Neural progenitor cell (in vitro differentiated cells): Measurements from ENCODE around the gene EME1. TPM values are rescaled to one million over a fixed set of nuclear protein-coding genes. Genes with fewer than 3 reads are reported as not detected.
A peak's percentile ranks its signal among the peaks of the same experiment; 100 is the strongest.

ENCODE experiments used
- DNase-seq: peaks from one replicate; pipeline ENCODE4 v3.0.0-alpha.2; 2016; ENCODE audit warnings: low spot score
- H2AFZ ChIP-seq: fragments of 200-600 bp; sonication (generic); replicated peaks from 2 replicates; pipeline ENCODE4 v1.6.1; 2016; ENCODE audit warnings: antibody characterized with exemption
- H3F3A ChIP-seq: fragments of 200-600 bp; sonication (generic); 2 replicates; pipeline ENCODE4 v1.6.1; 2016; ENCODE audit warnings: antibody characterized with exemption, low read depth
- H3K27ac ChIP-seq: fragments of 200-600 bp; sonication (generic); 2 replicates; pipeline ENCODE4 v1.5.1; 2016; ENCODE audit warnings: mild to moderate bottlenecking
- H3K27me3 ChIP-seq: fragments of 200-600 bp; sonication (generic); 2 replicates; pipeline ENCODE4 v1.6.1; 2016; ENCODE audit warnings: mild to moderate bottlenecking, moderate library complexity
- H3K36me3 ChIP-seq: fragments of 200-600 bp; sonication (generic); 2 replicates; pipeline ENCODE4 v1.5.1; 2016
- H3K4me1 ChIP-seq: fragments of 200-600 bp; sonication (generic); 2 replicates; pipeline ENCODE4 v1.6.1; 2016; ENCODE audit warnings: mixed run types
- H3K4me2 ChIP-seq: fragments of 200-600 bp; sonication (generic); 2 replicates; pipeline ENCODE4 v1.6.1; 2016
- H3K4me3 ChIP-seq: fragments of 200-600 bp; sonication (generic); 2 replicates; pipeline ENCODE4 v1.5.1; 2016
- H3K79me2 ChIP-seq: fragments of 200-600 bp; sonication (generic); 2 replicates; pipeline ENCODE4 v1.6.1; 2016; ENCODE audit warnings: low read depth
- H3K9ac ChIP-seq: fragments of 200-600 bp; sonication (generic); 2 replicates; pipeline ENCODE4 v1.6.1; 2016
- H3K9me3 ChIP-seq: fragments of 200-600 bp; sonication (generic); 2 replicates; pipeline ENCODE4 v1.5.1; 2016; ENCODE audit warnings: low read depth
- H4K20me1 ChIP-seq: fragments of 200-600 bp; sonication (generic); 2 replicates; pipeline ENCODE4 v1.6.1; 2016; ENCODE audit warnings: low read depth
- H3K27ac Mint-ChIP-seq: 3 replicates; pipeline ENCODE4 v1.8.0; 2021; ENCODE audit warnings: mixed read lengths
- H3K27me3 Mint-ChIP-seq: 2 replicates; pipeline ENCODE4 v1.8.0; 2022; ENCODE audit warnings: low read depth, mild to moderate bottlenecking, inconsistent platforms, moderate library complexity, mixed read lengths; ENCODE audit not compliant: insufficient read depth
- H3K36me3 Mint-ChIP-seq: 3 replicates; pipeline ENCODE4 v1.8.0; 2021; ENCODE audit warnings: mixed read lengths
- H3K4me1 Mint-ChIP-seq: 3 replicates; pipeline ENCODE4 v1.8.0; 2021; ENCODE audit warnings: mixed read lengths
- H3K4me3 Mint-ChIP-seq: 3 replicates; pipeline ENCODE4 v1.8.0; 2021; ENCODE audit warnings: mild to moderate bottlenecking, moderate library complexity, mixed read lengths
- H3K9me3 Mint-ChIP-seq: 3 replicates; pipeline ENCODE4 v1.8.0; 2020; ENCODE audit warnings: mixed read lengths
- CTCF ChIP-seq: fragments of 200-600 bp; sonication (generic); IDR thresholded peaks from 2 replicates; pipeline ENCODE4 v1.5.1; 2017; ENCODE audit warnings: antibody characterized with exemption, mild to moderate bottlenecking
- EZH2 ChIP-seq: fragments of 200-600 bp; sonication (generic); IDR thresholded peaks from 2 replicates; pipeline ENCODE4 v1.6.1; 2017; ENCODE audit warnings: antibody characterized with exemption, mild to moderate bottlenecking, moderate library complexity
- EZH2phosphoT487 ChIP-seq: fragments of 200-600 bp; sonication (generic); IDR thresholded peaks from 2 replicates; pipeline ENCODE4 v1.6.1; 2017; ENCODE audit warnings: antibody characterized with exemption
- total RNA-seq: library from RNA; depleted of rRNA; stranded (reverse); fragments of >200 nt; gene quantifications from 2 replicates; pipeline ENCODE4 v1.2.3, GENCODE V29; 2015; ENCODE audit warnings: low replicate concordance

Gene EME1
- total RNA-seq, 1 donor from 2014 or later: 26.6 TPM

GRCh38 chr17:50328363-50329325, 44.4 kb upstream of the EME1 start:
- H3K9ac ChIP-seq: no peak overlapping the region
- TF ChIP-seq EZH2 (no peak), CTCF (no peak), EZH2phosphoT487 (no peak)
- H3F3A ChIP-seq: no peaks in the 10 kb centered on the region
- DNase-seq: no peak
- H3K9me3 ChIP-seq: no peaks in the 10 kb centered on the region
- peaks cover 6% of the 10 kb centered on the region for H3K4me1 ChIP-seq
- no peaks in the 10 kb centered on the region for H3K9me3 Mint-ChIP-seq
- no peaks in the 10 kb centered on the region for H3K36me3 Mint-ChIP-seq
- no peaks in the 10 kb centered on the region for H3K79me2 ChIP-seq
- no peaks in the 10 kb centered on the region for H4K20me1 ChIP-seq
- H3K4me3 Mint-ChIP-seq: no peak overlapping the region
- H3K4me2 ChIP-seq: no peak overlapping the region
- H3K27me3 Mint-ChIP-seq: peaks cover 9% of the 10 kb centered on the region
- H3K4me1 Mint-ChIP-seq: peaks cover 44% of the 10 kb centered on the region
- H3K4me3 ChIP-seq: no peak overlapping the region
- H3K27ac ChIP-seq: no peak overlapping the region
- no peak overlapping the region for H2AFZ ChIP-seq
- H3K27me3 ChIP-seq: no peaks in the 10 kb centered on the region
- H3K36me3 ChIP-seq: no peaks in the 10 kb centered on the region
- no peak overlapping the region for H3K27ac Mint-ChIP-seq

GRCh38 chr17:50329716-50330115, 43.3 kb upstream of the EME1 start:
- no peak overlapping the region for H3K9ac ChIP-seq
- H3K27me3 ChIP-seq: no peaks in the 10 kb centered on the region
- peaks cover 9% of the 10 kb centered on the region for H3K27me3 Mint-ChIP-seq
- no peak overlapping the region for H3K4me3 Mint-ChIP-seq
- H4K20me1 ChIP-seq: no peaks in the 10 kb centered on the region
- H3K27ac Mint-ChIP-seq: peak overlapping the region; percentile 60
- H3K9me3 Mint-ChIP-seq: no peaks in the 10 kb centered on the region
- no peak overlapping the region for H2AFZ ChIP-seq
- no peaks in the 10 kb centered on the region for H3F3A ChIP-seq
- H3K4me3 ChIP-seq: no peak overlapping the region
- H3K4me1 ChIP-seq: peaks cover 6% of the 10 kb centered on the region
- H3K9me3 ChIP-seq: no peaks in the 10 kb centered on the region
- TF ChIP-seq EZH2 (no peak), CTCF (no peak), EZH2phosphoT487 (no peak)
- no peaks in the 10 kb centered on the region for H3K79me2 ChIP-seq
- H3K27ac ChIP-seq: no peak overlapping the region
- no peaks in the 10 kb centered on the region for H3K36me3 Mint-ChIP-seq
- peaks cover 51% of the 10 kb centered on the region for H3K4me1 Mint-ChIP-seq
- no peak for DNase-seq
- H3K4me2 ChIP-seq: no peak overlapping the region
- no peaks in the 10 kb centered on the region for H3K36me3 ChIP-seq

- Mint-ChIP-seq H3K27ac (peak overlapping the region; percentile 54), H3K9me3 (no peaks in the 10 kb centered on the region), H3K4me1 (peaks cover 51% of the 10 kb centered on the region), H3K36me3 (no peaks in the 10 kb centered on the region), H3K4me3 (no peak overlapping the region), H3K27me3 (peaks cover 9% of the 10 kb centered on the region)
- no peaks in the 10 kb centered on the region for H3F3A ChIP-seq
- no peaks in the 10 kb centered on the region for H3K79me2 ChIP-seq
- no peak overlapping the region for H3K27ac ChIP-seq
- no peaks in the 10 kb centered on the region for H3K9me3 ChIP-seq
- H3K4me2 ChIP-seq: no peak overlapping the region
- H3K4me1 ChIP-seq: peaks cover 6% of the 10 kb centered on the region
- H3K4me3 ChIP-seq: no peak overlapping the region
- no peaks in the 10 kb centered on the region for H3K36me3 ChIP-seq
- H3K27me3 ChIP-seq: no peaks in the 10 kb centered on the region
- no peak overlapping the region for H3K9ac ChIP-seq
- TF ChIP-seq EZH2 (no peak), EZH2phosphoT487 (no peak), CTCF (no peak)
- no peak for DNase-seq
- H2AFZ ChIP-seq: no peak overlapping the region
- H4K20me1 ChIP-seq: no peaks in the 10 kb centered on the region
Observed at GRCh38 chr17:50330151-50330775, 42.8 kb upstream of the EME1 start.
